HEK293T (cell line): ENCODE results near the gene SKAP1.

Experiments used
- ARNT ChIP-seq: fragments of 450-650 bp; IDR thresholded peaks from 2 replicates; pipeline ENCODE4 v1.6.1; 2017; ENCODE audit warnings: mild to moderate bottlenecking
- BHLHE40 ChIP-seq: fragments of 450-650 bp; IDR thresholded peaks from 2 replicates; pipeline ENCODE4 v1.6.1; 2016; ENCODE audit warnings: mild to moderate bottlenecking, moderate library complexity, borderline replicate concordance
- ELF4 ChIP-seq: fragments of 450-650 bp; IDR thresholded peaks from 2 replicates; pipeline ENCODE4 v1.6.1; 2017; ENCODE audit warnings: antibody characterized with exemption
- FOXA1 ChIP-seq: fragments of 450-650 bp; IDR thresholded peaks from 2 replicates; pipeline ENCODE4 v1.6.1; 2016; ENCODE audit warnings: mild to moderate bottlenecking
- FOXK2 ChIP-seq: fragments of 450-650 bp; IDR thresholded peaks from 2 replicates; pipeline ENCODE4 v1.6.1; 2016; ENCODE audit warnings: mild to moderate bottlenecking
- FOXM1 ChIP-seq: fragments of 450-650 bp; IDR thresholded peaks from 2 replicates; pipeline ENCODE4 v1.6.1; 2017; ENCODE audit warnings: mild to moderate bottlenecking, borderline replicate concordance
- LEF1 ChIP-seq: fragments of 450-650 bp; IDR thresholded peaks from 2 replicates; pipeline ENCODE4 v1.6.1; 2017; ENCODE audit warnings: mild to moderate bottlenecking, borderline replicate concordance
- SUZ12 ChIP-seq: fragments of 450-650 bp; IDR thresholded peaks from 2 replicates; pipeline ENCODE4 v1.6.1; 2016; ENCODE audit warnings: mild to moderate bottlenecking
- TF ChIP-seq, protein P1 (sequence below): fragments of 450-650 bp; IDR thresholded peaks from 2 replicates; pipeline ENCODE4 v1.6.1; 2016

DNA sequence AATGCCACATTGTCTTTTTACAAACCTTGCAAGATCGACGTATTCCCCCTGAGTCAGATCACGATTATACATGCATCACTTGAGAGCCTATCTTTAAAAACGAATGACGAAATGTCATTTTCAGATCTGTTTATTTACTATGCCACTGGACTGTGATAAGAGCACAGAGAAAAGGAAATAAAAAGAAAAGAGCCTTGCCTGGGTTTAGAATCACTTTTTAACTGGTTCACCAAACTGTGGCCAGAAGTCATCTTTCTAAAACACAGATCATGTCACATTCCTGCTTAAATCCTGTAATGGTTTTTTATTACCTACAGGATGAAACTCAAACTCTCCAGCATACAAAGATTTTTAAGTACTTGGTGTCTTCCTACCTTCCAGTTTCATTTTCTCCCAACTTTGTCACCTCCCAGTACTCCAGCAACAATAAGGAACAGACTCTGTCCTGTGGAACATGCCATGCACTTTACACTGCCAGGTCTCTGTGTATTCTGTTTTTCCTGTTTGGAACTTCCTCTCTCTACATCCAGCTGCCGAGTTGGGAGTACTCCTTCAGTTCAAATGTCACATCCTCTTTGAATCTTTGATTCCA is 231.0 kb downstream of the SKAP1 start:
- TF ChIP-seq LEF1: no peak
- no peak for TF ChIP-seq ELF4
- TF ChIP-seq FOXM1: no peak
- no peak for TF ChIP-seq FOXK2
- TF ChIP-seq, protein P1, sequence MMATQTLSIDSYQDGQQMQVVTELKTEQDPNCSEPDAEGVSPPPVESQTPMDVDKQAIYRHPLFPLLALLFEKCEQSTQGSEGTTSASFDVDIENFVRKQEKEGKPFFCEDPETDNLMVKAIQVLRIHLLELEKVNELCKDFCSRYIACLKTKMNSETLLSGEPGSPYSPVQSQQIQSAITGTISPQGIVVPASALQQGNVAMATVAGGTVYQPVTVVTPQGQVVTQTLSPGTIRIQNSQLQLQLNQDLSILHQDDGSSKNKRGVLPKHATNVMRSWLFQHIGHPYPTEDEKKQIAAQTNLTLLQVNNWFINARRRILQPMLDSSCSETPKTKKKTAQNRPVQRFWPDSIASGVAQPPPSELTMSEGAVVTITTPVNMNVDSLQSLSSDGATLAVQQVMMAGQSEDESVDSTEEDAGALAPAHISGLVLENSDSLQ: no peak
- no peak for TF ChIP-seq ARNT
- no peak for TF ChIP-seq FOXA1
- no peak for TF ChIP-seq BHLHE40
- TF ChIP-seq SUZ12: no peak
